Measurements from ENCODE around the gene COG5.

Gene COG5

DNA sequence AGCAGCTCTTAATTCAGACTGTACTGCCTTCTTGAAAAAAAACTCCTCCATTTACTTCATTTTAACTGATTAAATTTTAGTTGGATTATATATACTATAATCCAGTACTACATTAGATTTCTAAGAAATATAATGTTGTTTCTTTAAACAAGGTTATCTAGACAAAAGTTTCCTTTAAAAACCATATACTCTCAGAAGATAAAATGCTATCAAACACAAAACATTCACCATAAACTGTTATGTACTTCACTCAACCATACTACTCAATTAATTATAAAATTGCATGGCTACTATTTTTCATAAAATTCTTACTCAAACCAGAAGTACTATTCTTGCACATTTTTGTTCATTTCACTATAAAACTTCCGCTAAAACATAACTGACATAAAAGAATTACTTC is 81.1 kb downstream of the COG5 start:
- no peak for TF ChIP-seq CTCF (conservative IDR thresholded peaks at IDR 0.05; ENCODE audit: low read depth, low read length)
- Histone ChIP-seq H4K20me1 (ENCODE audit: insufficient read depth) (no peaks in the 10 kb centered on the region), H3K36me3 (ENCODE audit: insufficient read depth) (no peaks in the 10 kb centered on the region), H3K79me2 (ENCODE audit: insufficient read depth, low read depth) (no peaks in the 10 kb centered on the region), H3K27ac (no peak overlapping the region), H3K4me2 (no peak overlapping the region), H3K9ac (no peak overlapping the region), H3K27me3 (ENCODE audit: insufficient read depth, low read depth) (no peaks in the 10 kb centered on the region), H3K4me3 (IDR thresholded peaks at IDR 0.05; ENCODE audit: insufficient read depth, low read depth, low read length) (no peak overlapping the region), H3K4me1 (ENCODE audit: low read depth, poor library complexity, severe bottlenecking) (peaks cover 10% of the 10 kb centered on the region), H2AFZ (ENCODE audit: low read depth) (no peak overlapping the region)

GRCh38 chr7:107480932-107481331 is 82.8 kb downstream of the COG5 start:
- Histone ChIP-seq H3K4me3 (IDR thresholded peaks at IDR 0.05; ENCODE audit: insufficient read depth, low read depth, low read length) (no peak overlapping the region), H3K27ac (no peak overlapping the region), H3K27me3 (ENCODE audit: insufficient read depth, low read depth) (no peaks in the 10 kb centered on the region), H3K79me2 (ENCODE audit: insufficient read depth, low read depth) (no peaks in the 10 kb centered on the region), H4K20me1 (ENCODE audit: insufficient read depth) (no peaks in the 10 kb centered on the region), H3K4me1 (ENCODE audit: low read depth, poor library complexity, severe bottlenecking) (peaks cover under 1% of the 10 kb centered on the region), H3K4me2 (no peak overlapping the region), H3K36me3 (ENCODE audit: insufficient read depth) (no peaks in the 10 kb centered on the region), H2AFZ (ENCODE audit: low read depth) (no peak overlapping the region), H3K9ac (no peak overlapping the region)
- no peak for TF ChIP-seq CTCF (conservative IDR thresholded peaks at IDR 0.05; ENCODE audit: low read depth, low read length)

- Histone ChIP-seq H3K4me1 (ENCODE audit: low read depth, poor library complexity, severe bottlenecking) (no peaks in the 10 kb centered on the region), H3K4me3 (IDR thresholded peaks at IDR 0.05; ENCODE audit: insufficient read depth, low read depth, low read length) (no peak overlapping the region), H3K9ac (no peak overlapping the region), H3K27ac (no peak overlapping the region), H2AFZ (ENCODE audit: low read depth) (no peak overlapping the region), H3K27me3 (ENCODE audit: insufficient read depth, low read depth) (no peaks in the 10 kb centered on the region), H3K36me3 (ENCODE audit: insufficient read depth) (no peaks in the 10 kb centered on the region), H3K79me2 (ENCODE audit: insufficient read depth, low read depth) (no peaks in the 10 kb centered on the region), H4K20me1 (ENCODE audit: insufficient read depth) (no peaks in the 10 kb centered on the region), H3K4me2 (no peak overlapping the region)
- no peak for TF ChIP-seq CTCF (conservative IDR thresholded peaks at IDR 0.05; ENCODE audit: low read depth, low read length)
Observed at GRCh38 chr7:107479303-107479702, 84.4 kb downstream of the COG5 start.

DNA sequence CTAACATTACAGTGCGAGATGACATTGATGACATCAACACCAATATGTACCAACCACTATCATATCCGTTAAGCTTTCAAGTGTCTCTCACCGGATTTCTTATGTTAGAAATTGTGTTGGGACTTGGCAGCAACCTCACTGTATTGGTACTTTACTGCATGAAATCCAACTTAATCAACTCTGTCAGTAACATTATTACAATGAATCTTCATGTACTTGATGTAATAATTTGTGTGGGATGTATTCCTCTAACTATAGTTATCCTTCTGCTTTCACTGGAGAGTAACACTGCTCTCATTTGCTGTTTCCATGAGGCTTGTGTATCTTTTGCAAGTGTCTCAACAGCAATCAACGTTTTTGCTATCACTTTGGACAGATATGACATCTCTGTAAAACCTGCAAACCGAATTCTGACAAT is 89.6 kb downstream of the COG5 start:
- H2AFZ ChIP-seq (ENCODE audit: low read depth), result no peak overlapping the region
- H3K36me3 ChIP-seq (ENCODE audit: insufficient read depth), result no peaks in the 10 kb centered on the region
- H3K4me2 ChIP-seq, result no peak overlapping the region
- H3K9ac ChIP-seq, result no peak overlapping the region
- H3K27me3 ChIP-seq (ENCODE audit: insufficient read depth, low read depth), result no peaks in the 10 kb centered on the region
- H3K27ac ChIP-seq, result no peak overlapping the region
- no peaks in the 10 kb centered on the region for H3K79me2 ChIP-seq (ENCODE audit: insufficient read depth, low read depth)
- H4K20me1 ChIP-seq (ENCODE audit: insufficient read depth), result no peaks in the 10 kb centered on the region
- no peak for TF ChIP-seq CTCF (conservative IDR thresholded peaks at IDR 0.05; ENCODE audit: low read depth, low read length)
- no peak overlapping the region for H3K4me3 ChIP-seq (IDR thresholded peaks at IDR 0.05; ENCODE audit: insufficient read depth, low read depth, low read length)
- H3K4me1 ChIP-seq (ENCODE audit: low read depth, poor library complexity, severe bottlenecking), result no peaks in the 10 kb centered on the region

Measured in KMS-11 (cell line).